ENCODE results near the gene ARSI. TPM values are rescaled to one million over a fixed set of nuclear protein-coding genes. Genes with fewer than 3 reads are reported as not detected.

Gene ARSI
- total RNA-seq, 3 donors from 2014 or later = 0.41 to 1.6 (median 0.63) TPM

GRCh38 chr5:150340614-150341255 is 38.0 kb upstream of the ARSI start:
- H3K4me3 ChIP-seq = no peak overlapping the region
- no peak for DNase-seq
- no peaks in the 10 kb centered on the region for H3K4me1 ChIP-seq (ENCODE audit: low read depth)
- no peak for ATAC-seq
- H3K36me3 ChIP-seq (ENCODE audit: low read depth) = no peaks in the 10 kb centered on the region
- TF ChIP-seq CTCF (IDR thresholded peaks at IDR 0.05) = no peak
- intact Hi-C loops (cut with DNase I, micrococcal nuclease) = no loop called here
- no peaks in the 10 kb centered on the region for H3K9me3 ChIP-seq

GRCh38 chr5:150339841-150340240 is 37.1 kb upstream of the ARSI start:
- DNase-seq (no peak), ATAC-seq (no peak)
- H3K4me3 ChIP-seq = no peak overlapping the region
- no peak for TF ChIP-seq CTCF (IDR thresholded peaks at IDR 0.05)
- H3K36me3 ChIP-seq (ENCODE audit: low read depth) = no peaks in the 10 kb centered on the region
- no peaks in the 10 kb centered on the region for H3K9me3 ChIP-seq
- no peaks in the 10 kb centered on the region for H3K4me1 ChIP-seq (ENCODE audit: low read depth)
- intact Hi-C loops (cut with DNase I, micrococcal nuclease) = no loop called here

GRCh38 chr5:150339165-150339564 is 36.5 kb upstream of the ARSI start:
- TF ChIP-seq CTCF (IDR thresholded peaks at IDR 0.05) = no peak
- H3K4me1 ChIP-seq (ENCODE audit: low read depth) = no peaks in the 10 kb centered on the region
- ATAC-seq = peak; percentile 41
- no peaks in the 10 kb centered on the region for H3K36me3 ChIP-seq (ENCODE audit: low read depth)
- no peak overlapping the region for H3K4me3 ChIP-seq
- H3K9me3 ChIP-seq = no peaks in the 10 kb centered on the region
- intact Hi-C loops (cut with DNase I, micrococcal nuclease) = no loop called here
- no peak for DNase-seq

- ATAC-seq (no peak), DNase-seq (no peak)
- no peak overlapping the region for H3K4me3 ChIP-seq
- TF ChIP-seq CTCF (IDR thresholded peaks at IDR 0.05) = no peak
- no peaks in the 10 kb centered on the region for H3K9me3 ChIP-seq
- H3K36me3 ChIP-seq (ENCODE audit: low read depth) = no peaks in the 10 kb centered on the region
- intact Hi-C loops (cut with DNase I, micrococcal nuclease) = no loop called here
- no peaks in the 10 kb centered on the region for H3K4me1 ChIP-seq (ENCODE audit: low read depth)
Observed at GRCh38 chr5:150338546-150338945, 35.8 kb upstream of the ARSI start.

GRCh38 chr5:150335778-150336177 is 33.1 kb upstream of the ARSI start:
- intact Hi-C loops (cut with DNase I, micrococcal nuclease) = no loop called here

More at GRCh38 chr5:150335778-150336177, 33.1 kb upstream of the ARSI start:
- ATAC-seq (no peak), DNase-seq (no peak)
- TF ChIP-seq CTCF (IDR thresholded peaks at IDR 0.05) = no peak
- H3K4me3 ChIP-seq = no peak overlapping the region
- H3K4me1 ChIP-seq (ENCODE audit: low read depth) = no peaks in the 10 kb centered on the region
- no peaks in the 10 kb centered on the region for H3K36me3 ChIP-seq (ENCODE audit: low read depth)
- no peaks in the 10 kb centered on the region for H3K9me3 ChIP-seq

Measured in mucosa of descending colon (tissue), 3 donors.